Omental fat pad (tissue), 4 donors: ENCODE results near the gene POLR2H. TPM values are rescaled to one million over a fixed set of nuclear protein-coding genes. Genes with fewer than 3 reads are reported as not detected.
A peak's percentile ranks its signal among the peaks of the same experiment; 100 is the strongest.

ENCODE experiments used
- ATAC-seq: fragments of 150-250 bp; one replicate; pipeline ENCODE4 v1.9.1; 2016; ENCODE audit warnings: mild to moderate bottlenecking, moderate library complexity; ENCODE audit not compliant: low FRiP score
- DNase-seq: peaks from one replicate; pipeline ENCODE4 v3.0.0-alpha.2; 2019; ENCODE audit warnings: low spot score
- total RNA-seq, 4 donors: library from RNA; depleted of rRNA; stranded (reverse); fragments of >200 nt; gene quantifications; one replicate each; pipeline ENCODE4 v1.1.0, GENCODE V29; 2016
- TF ChIP-seq, protein P1 (sequence below), 3 donors: fragments of 450-650 bp; IDR thresholded peaks; one replicate each; pipeline ENCODE4 v1.5.1; 2016 to 2017; ENCODE audit warnings: antibody characterized with exemption in 3 of 3, mild to moderate bottlenecking in 3 of 3, moderate library complexity in 2 of 3

Gene POLR2H
- total RNA-seq, 4 donors from 2014 or later, result 63.9 to 110 (median 89.3) TPM

DNA sequence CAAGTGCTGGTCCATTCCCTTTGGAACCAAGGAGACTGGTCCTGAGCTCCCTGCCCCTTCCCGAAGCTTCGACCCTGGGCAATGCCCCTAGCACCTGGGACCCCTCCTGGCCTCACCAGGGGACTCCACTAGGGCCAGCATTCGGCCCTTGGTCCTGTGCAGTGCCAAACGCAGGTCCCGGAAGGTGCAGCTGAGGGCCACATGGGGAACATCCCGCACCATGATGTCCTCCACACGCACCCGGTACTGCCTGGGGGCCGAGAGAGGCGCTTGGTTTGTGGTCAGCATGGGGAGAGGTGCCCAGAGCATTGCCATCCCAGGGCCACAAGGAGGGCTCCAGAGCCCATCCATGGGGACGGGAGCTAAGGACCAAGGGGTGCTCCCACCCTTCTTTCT, 8.0 kb upstream of the POLR2H start:
- ATAC-seq, result no peak
- TF ChIP-seq, protein P1, sequence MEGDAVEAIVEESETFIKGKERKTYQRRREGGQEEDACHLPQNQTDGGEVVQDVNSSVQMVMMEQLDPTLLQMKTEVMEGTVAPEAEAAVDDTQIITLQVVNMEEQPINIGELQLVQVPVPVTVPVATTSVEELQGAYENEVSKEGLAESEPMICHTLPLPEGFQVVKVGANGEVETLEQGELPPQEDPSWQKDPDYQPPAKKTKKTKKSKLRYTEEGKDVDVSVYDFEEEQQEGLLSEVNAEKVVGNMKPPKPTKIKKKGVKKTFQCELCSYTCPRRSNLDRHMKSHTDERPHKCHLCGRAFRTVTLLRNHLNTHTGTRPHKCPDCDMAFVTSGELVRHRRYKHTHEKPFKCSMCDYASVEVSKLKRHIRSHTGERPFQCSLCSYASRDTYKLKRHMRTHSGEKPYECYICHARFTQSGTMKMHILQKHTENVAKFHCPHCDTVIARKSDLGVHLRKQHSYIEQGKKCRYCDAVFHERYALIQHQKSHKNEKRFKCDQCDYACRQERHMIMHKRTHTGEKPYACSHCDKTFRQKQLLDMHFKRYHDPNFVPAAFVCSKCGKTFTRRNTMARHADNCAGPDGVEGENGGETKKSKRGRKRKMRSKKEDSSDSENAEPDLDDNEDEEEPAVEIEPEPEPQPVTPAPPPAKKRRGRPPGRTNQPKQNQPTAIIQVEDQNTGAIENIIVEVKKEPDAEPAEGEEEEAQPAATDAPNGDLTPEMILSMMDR (IDR thresholded peaks at IDR 0.05), result no peak
- no peak for DNase-seq

DNA sequence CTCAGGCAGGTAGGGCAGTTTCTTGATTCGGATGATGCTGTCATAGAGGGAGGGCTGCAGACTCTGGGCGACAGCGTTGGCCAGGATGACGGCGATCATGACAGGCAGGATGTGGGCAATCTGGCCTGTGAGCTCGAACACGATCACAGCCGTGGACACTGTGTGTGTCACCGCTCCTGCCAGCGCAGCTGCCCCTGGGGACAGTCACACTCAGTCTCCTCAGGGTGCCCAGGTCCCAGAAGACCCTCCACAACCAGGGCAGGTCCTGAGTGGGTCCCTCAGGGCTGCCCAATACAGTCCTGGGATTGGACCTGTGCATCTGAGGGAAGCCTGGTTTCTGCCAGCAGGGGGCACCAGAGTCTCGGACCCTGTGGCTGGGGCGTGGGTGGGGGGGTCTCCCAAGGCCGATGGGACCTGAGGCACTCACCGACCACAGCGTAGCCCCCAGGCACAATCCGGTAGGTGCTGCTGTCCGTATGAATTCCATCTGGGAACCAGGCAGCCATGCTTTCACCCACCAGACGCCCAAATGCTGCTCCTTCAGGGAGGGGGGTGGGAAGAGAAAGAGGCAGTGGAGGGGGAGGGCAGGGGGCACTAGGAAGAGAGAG, 7.3 kb upstream of the POLR2H start:
- TF ChIP-seq, protein P1 (IDR thresholded peaks at IDR 0.05), result peak in 1 of 3 donors; percentile 14
- no peak for DNase-seq

DNA sequence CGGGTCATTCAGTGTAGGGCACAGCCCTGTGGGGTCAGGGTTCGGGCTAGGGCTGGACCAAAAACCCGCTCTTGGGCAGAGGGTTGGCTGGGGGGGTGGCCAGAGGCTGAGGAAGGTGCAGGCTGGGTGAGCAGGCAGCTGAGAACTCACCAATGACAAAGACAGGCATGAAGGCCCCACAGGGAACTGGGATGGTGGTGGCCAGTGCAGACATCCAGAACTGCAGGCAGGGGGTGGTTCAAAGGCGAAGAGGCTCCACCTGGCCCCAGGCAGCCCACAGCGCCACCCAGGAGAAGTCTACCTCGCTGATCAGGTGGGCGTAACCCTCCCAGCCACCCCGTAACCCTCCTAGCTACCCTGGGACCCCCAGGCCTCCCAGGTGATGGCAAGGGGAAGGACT, 6.8 kb upstream of the POLR2H start:
- TF ChIP-seq, protein P1 (IDR thresholded peaks at IDR 0.05), result no peak
- DNase-seq (no peak), ATAC-seq (no peak)

More for the DNA sequence above, 7.3 kb upstream of the POLR2H start:
- no peak for ATAC-seq

- ATAC-seq (no peak), DNase-seq (no peak)
- TF ChIP-seq, protein P1 (IDR thresholded peaks at IDR 0.05), result no peak
Observed at GRCh38 chr3:184355261-184356040, 6.1 kb upstream of the POLR2H start.

GRCh38 chr3:184357248-184358123, 4.0 kb upstream of the POLR2H start:
- ATAC-seq, result no peak

DNA sequence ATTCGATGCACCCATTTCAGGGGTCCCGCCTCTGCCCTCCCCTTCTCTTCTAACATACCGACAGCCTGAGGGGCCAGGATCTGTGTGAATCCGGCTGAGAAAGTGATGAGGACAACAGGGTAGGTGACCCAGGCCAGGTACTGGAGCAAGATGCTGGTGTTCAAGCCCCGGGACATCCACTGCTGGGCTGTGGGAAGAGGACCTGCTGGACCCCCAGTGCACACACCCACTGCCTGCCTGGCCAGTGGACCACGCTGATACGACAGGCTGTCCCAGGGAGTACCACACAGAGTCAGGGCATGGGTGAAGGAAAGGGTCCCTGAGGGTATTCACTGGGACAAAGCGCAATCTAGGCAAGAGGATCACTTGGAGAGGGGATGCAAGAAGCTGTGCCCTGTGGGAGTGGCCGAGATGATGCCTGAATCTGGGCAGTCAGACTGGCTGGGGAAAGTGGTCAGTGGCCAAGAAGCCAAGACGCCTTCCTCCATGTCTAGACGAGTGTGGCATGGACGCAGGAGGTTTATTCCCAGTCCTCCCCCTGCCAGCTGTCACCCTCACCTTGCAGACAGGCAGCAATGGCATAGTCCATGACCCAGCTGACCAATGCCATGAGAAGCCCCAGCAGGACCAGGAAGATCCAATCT, 3.3 kb upstream of the POLR2H start:
- no peak for DNase-seq
- ATAC-seq, result no peak
- TF ChIP-seq, protein P1 (IDR thresholded peaks at IDR 0.05), result no peak

More at GRCh38 chr3:184357248-184358123, 4.0 kb upstream of the POLR2H start:
- TF ChIP-seq, protein P1 (IDR thresholded peaks at IDR 0.05), result no peak
- DNase-seq, result no peak
